ENCODE results near the gene ARL17B.
"Not testable (repeated sequence)": the region's sequence is repeated elsewhere in the genome, so short reads cannot be mapped to it uniquely, and the experiment has no call there.

ARL17B gene

GRCh38 chr17:46244949-46245768 lies 116.4 kb downstream of the ARL17B start:
- CTCF ChIA-PET, H3K4me1 Mint-ChIP-seq, H3K4me3 Mint-ChIP-seq, H3K36me3 Mint-ChIP-seq, H3K9me3 Mint-ChIP-seq, H3K27ac Mint-ChIP-seq, DNase-seq: not testable (repeated sequence)
- peaks cover 36% of the 10 kb centered on the region for H3K27me3 Mint-ChIP-seq

- DNase-seq, H3K36me3 Mint-ChIP-seq, H3K4me3 Mint-ChIP-seq, H3K9me3 Mint-ChIP-seq, H3K27ac Mint-ChIP-seq, CTCF ChIA-PET, H3K4me1 Mint-ChIP-seq: not testable (repeated sequence)
- H3K27me3 Mint-ChIP-seq = peaks cover 29% of the 10 kb centered on the region
Observed at GRCh38 chr17:46244339-46244913, 117.1 kb downstream of the ARL17B start.

GRCh38 chr17:46243928-46244327 lies 117.6 kb downstream of the ARL17B start:
- H3K9me3 Mint-ChIP-seq, CTCF ChIA-PET, H3K4me1 Mint-ChIP-seq, H3K4me3 Mint-ChIP-seq, H3K27ac Mint-ChIP-seq, DNase-seq, H3K36me3 Mint-ChIP-seq: not testable (repeated sequence)
- peaks cover 24% of the 10 kb centered on the region for H3K27me3 Mint-ChIP-seq

- DNase-seq, H3K9me3 Mint-ChIP-seq, H3K36me3 Mint-ChIP-seq, H3K27ac Mint-ChIP-seq, H3K4me3 Mint-ChIP-seq, CTCF ChIA-PET, H3K4me1 Mint-ChIP-seq: not testable (repeated sequence)
- H3K27me3 Mint-ChIP-seq = peaks cover 20% of the 10 kb centered on the region
Observed at GRCh38 chr17:46243505-46243904, 118.1 kb downstream of the ARL17B start.

- H3K27me3 Mint-ChIP-seq, H3K4me3 Mint-ChIP-seq, CTCF ChIA-PET, DNase-seq, H3K4me1 Mint-ChIP-seq, H3K36me3 Mint-ChIP-seq, H3K9me3 Mint-ChIP-seq, H3K27ac Mint-ChIP-seq: not testable (repeated sequence)
Observed at GRCh38 chr17:46231359-46231758, 130.2 kb downstream of the ARL17B start.

- H3K36me3 Mint-ChIP-seq, H3K9me3 Mint-ChIP-seq, CTCF ChIA-PET, H3K27me3 Mint-ChIP-seq: not testable (repeated sequence)
- Mint-ChIP-seq H3K4me1 (peaks cover 11% of the 10 kb centered on the region), H3K27ac (peak overlapping the region; percentile 69), H3K4me3 (peak overlapping the region; percentile 87)
- DNase-seq = peak; percentile 100
Observed at GRCh38 chr17:46225274-46225794, 136.2 kb downstream of the ARL17B start.

GRCh38 chr17:46224864-46225263 lies 136.7 kb downstream of the ARL17B start:
- H3K9me3 Mint-ChIP-seq, H3K27ac Mint-ChIP-seq, DNase-seq, CTCF ChIA-PET, H3K27me3 Mint-ChIP-seq, H3K36me3 Mint-ChIP-seq: not testable (repeated sequence)
- Mint-ChIP-seq H3K4me3 (peak overlapping the region; percentile 87), H3K4me1 (peaks cover 11% of the 10 kb centered on the region)
